GM12878 (cell line): Measurements from ENCODE around the gene FUNDC1.

Source experiments
- ESRRA ChIP-seq: IDR thresholded peaks from 2 replicates; pipeline ENCODE4 v1.6.1; 2012; ENCODE audit warnings: mild to moderate bottlenecking, low read length, improper control_type of control experiment
- ETV6 ChIP-seq, 2 experiments: fragments of 450-650 bp in 1 of 2; IDR thresholded peaks in 1 of 2; conservative IDR thresholded peaks in 1 of 2; 2 replicates each; pipeline ENCODE4 v1.6.1; 2014; ENCODE audit warnings: antibody characterized with exemption in 1 of 2, borderline replicate concordance in 1 of 2, low read depth in 1 of 2, mild to moderate bottlenecking in 1 of 2, moderate library complexity in 1 of 2
- EZH2 ChIP-seq: IDR thresholded peaks from 2 replicates; pipeline ENCODE4 v1.6.1; 2012; ENCODE audit warnings: low read depth, mild to moderate bottlenecking, control low read depth, inconsistent platforms, low read length, borderline replicate concordance; ENCODE audit not compliant: control insufficient read depth
- HDGF ChIP-seq: fragments of 450-650 bp; IDR thresholded peaks from 2 replicates; pipeline ENCODE4 v1.6.1; 2016; ENCODE audit warnings: antibody characterized with exemption
- HSF1 ChIP-seq: fragments of 150-350 bp; IDR thresholded peaks from 2 replicates; pipeline ENCODE4 v1.6.1; 2014; ENCODE audit warnings: mild to moderate bottlenecking, low read depth, low read length
- POLR2AphosphoS5 ChIP-seq: IDR thresholded peaks from 2 replicates; pipeline ENCODE4 v1.6.1; 2011; ENCODE audit warnings: mild to moderate bottlenecking, low read length, inconsistent platforms
- ZNF207 ChIP-seq: fragments of 450-650 bp; IDR thresholded peaks from 2 replicates; pipeline ENCODE4 v1.6.1; 2014; ENCODE audit warnings: antibody characterized with exemption, mild to moderate bottlenecking, borderline replicate concordance

GRCh38 chrX:44572340-44572938 is 29.8 kb upstream of the FUNDC1 start:
- TF ChIP-seq POLR2AphosphoS5 = no peak
- no peak for TF ChIP-seq ETV6 (conservative IDR thresholded peaks at IDR 0.05 in 1 of 2, IDR thresholded peaks at IDR 0.05 in 1 of 2; ENCODE audit: borderline replicate concordance in 1 of 2, low read depth in 1 of 2)
- TF ChIP-seq HDGF = no peak
- TF ChIP-seq HSF1 = no peak
- TF ChIP-seq ZNF207 = no peak
- TF ChIP-seq EZH2 = no peak
- TF ChIP-seq ESRRA = no peak
